NT2/D1 (cell line): ENCODE measurements around the gene NKD1.

Source experiments
- SUZ12 ChIP-seq: IDR thresholded peaks from 2 replicates; pipeline ENCODE4 v1.6.1; 2011; ENCODE audit not compliant: insufficient read length, insufficient read depth; ENCODE audit errors: extremely low read depth
- ZNF274 ChIP-seq: IDR thresholded peaks from 2 replicates; pipeline ENCODE4 v1.6.1; 2011; ENCODE audit warnings: mild to moderate bottlenecking, low read depth, low read length

DNA sequence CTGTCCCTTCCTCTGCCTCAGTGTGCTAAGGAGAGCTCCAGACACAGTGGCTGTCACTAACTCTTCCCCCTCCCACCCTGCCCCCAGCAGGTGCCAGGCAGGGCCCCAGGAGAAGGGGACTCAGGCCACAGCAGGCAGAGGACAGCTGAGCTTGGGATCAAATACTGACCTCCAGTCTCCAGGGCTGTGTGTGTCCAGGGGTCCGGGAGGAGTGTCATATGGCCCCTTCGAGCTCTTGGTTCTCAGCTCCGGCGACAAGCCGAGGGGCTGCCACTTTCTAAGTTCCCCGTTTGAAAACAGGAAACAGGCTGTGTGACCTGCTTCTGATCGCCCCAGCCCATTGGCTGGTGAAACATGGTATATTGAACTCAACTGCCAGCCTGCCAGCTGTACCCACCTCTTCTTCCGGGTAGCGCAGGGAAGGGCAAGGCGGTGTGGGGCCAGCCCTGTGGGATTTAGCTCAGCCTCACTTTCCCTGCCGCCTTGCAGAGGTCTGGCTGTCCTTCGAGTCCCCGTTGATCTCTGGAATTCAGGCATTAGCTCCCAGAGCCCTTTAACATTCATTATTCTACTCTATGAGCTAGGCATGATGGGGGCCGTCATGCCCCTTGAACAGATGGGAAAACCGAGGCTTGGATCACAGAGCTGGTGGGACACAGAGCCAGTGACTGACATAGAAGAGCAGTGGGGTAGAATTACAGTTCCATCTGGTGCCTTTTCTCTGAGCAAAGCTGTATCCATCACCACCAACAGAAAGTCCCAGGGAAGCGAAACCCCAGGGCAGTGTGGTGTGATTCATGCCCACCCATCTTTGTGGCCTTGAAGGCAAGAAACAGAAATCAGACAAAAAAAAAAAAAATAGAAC is 133.1 kb downstream of the NKD1 start, which contains the start of gene SNX20:
- TF ChIP-seq ZNF274 (no peak), SUZ12 (no peak)
